NCI-H1048 (cell line): ENCODE measurements around the gene LASP1NB.
"Not testable (repeated sequence)": the region's sequence is repeated elsewhere in the genome, so short reads cannot be mapped to it uniquely, and the experiment has no call there.

ENCODE experiments used
- DNase-seq: peaks from one replicate; lab custom pipeline; 2025; lab: John Stamatoyannopoulos, UW

LASP1NB gene

DNA sequence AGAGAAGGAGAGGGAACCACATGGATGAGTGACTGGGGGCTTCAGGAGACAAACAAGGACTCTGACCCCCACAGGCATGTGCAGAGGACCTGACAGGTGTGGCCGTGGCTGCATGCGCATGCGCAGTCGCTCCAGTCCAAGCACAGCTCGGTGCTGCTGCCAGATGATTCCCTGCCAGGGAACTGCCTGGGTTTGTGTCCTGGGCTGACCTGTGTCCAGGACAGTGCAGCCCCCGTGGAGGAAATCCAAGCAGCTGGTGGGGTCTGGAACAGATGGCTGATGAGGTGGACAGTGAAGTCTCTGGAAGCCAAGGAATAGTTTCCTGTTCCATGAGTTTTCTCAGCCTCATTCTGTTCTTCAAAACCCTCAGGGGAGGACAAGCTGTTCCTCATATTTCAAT is 28.2 kb upstream of the LASP1NB start:
- DNase-seq: no peak

DNA sequence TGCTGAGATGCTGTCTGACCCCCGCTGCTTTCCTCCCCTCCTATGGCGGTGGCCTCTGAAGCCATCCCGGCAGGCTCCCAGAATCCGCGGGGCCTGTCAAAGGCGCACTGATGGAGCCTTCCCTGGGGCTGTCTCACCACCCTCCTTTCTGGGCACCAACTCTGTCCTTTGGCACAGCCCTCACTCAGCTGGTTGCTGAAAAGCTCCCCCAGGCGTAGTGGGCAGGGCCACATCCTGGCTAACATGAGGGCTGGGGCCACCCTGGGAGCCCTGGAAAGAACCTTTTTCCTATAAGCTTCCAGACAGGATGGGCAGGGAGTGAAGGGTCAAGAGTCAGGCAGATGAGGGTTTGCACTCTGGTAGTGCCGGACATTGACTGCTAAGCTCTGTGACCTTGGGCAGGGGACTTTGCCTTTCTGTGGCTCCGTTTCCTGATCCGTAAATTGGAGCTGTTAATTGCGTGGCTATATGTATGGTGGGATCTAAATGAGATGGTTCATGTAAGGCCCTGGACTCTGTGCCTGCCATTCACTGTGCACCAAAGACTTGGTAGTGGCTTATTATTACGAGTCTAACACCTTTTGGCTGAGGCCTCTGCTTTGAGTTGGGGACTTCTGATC is 27.6 kb upstream of the LASP1NB start:
- no peak for DNase-seq

DNA sequence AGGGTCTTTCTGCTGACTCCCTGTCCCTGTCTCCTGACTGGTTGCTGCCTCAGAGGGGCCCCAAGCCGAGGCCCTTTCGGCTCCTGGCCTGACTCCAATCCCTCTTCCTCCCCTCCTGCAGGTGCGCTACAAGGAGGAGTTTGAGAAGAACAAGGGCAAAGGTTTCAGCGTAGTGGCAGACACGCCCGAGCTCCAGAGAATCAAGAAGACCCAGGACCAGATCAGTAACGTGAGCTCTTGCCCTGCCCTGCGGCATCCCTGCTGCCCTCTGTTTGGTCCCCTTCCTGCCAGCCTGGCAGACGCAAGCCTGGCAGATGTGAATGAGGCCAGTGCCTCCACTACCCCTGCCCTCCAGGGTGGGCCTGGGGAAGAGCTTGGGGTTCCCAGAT is 27.1 kb upstream of the LASP1NB start:
- no peak for DNase-seq

DNA sequence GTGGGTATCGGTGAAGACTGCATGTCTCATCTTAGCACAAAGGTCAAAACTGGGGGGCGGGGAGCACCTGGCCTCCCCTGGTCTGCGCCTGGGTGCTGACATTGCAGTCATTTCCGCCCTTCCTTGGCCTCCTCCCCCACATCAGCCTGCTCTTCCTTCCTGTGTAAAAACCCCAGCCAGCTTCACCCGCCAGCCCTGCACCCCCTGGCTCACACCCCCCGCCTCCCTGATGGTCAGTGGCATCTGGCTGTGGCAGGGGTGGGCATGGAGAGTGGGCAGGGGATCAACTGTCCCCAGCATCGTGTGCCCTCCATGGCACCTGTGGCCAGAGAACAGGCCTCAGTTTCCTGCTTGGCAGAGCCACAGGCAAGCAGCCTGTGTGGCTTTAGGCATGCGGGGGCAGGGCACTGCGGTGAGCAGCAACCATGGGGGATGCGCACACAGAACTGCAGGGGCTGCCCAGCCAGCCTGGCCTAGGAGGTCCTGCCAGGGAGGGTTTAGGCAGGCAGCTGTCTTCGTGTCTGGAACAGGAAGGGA is 26.5 kb upstream of the LASP1NB start:
- no peak for DNase-seq

DNA sequence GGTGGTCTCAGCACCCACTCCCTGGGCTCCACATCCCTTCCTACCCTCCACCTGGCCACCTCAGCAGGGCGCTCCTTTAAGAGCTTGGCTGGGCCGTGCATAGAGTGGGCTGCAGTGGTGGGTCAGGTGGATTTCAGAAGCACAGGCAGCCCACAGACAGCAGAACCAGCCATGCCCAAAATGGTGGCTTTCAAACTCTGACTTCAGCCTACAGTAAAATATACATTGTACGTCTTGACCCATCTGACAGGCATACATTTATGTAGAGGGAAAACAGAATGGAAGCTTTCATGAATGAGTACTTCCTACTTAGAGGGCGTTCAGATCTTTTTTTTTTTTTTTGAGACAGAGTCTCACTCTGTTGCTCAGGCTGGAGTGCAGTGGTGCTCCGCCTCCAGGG is 26.0 kb upstream of the LASP1NB start:
- DNase-seq: no peak

DNA sequence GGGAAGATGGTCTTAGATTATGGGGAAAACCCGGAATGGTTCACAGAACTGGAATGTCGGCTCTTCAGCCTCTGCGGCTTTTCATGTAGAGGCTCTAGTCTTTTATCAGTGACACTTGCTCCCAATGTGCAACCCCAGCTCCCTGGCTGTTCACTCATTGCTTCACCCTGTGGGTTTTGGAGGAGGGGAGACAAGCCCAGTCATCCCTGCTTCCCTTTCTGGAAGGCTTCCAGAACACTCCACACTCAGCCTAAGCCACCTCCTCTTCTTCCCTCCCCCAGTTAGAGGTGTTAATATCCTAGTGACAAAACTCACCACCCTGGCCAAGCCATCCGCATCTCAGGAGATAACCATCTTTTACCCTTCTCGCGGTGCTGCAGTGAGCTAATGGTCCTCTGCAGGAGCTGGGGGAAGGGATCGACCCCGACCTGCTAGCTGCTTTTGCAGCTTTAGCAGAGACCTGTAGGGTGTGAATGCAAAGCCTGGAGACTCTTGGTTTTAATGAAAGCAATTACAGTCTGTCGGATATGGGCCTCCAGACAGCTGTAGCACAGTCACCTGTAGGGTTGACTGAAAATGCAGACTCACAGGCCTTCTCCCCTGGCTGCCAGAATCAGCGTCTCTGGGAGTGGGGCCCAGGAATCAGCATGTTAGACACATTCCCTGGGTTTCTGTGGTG is 24.3 kb upstream of the LASP1NB start:
- DNase-seq: no peak

DNA sequence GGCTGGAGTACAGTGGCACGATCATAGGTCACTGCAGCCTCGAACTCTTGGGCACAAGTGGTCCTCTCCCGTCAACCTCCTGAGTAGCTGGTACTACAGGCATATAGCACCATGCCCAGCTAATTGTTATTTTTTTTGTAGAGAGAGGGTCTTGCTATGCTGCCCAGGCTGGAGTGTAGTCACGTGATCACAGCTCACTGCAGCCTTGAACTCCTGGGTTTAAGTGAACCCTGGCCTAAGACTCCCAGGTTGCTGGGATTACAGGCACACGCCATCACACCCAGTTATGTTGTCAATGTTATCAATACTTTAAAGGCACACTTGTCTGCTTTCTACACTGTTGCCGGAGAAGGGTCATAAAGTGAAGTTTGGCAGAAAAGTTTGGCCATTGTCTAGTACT is 22.0 kb upstream of the LASP1NB start:
- no peak for DNase-seq

DNA sequence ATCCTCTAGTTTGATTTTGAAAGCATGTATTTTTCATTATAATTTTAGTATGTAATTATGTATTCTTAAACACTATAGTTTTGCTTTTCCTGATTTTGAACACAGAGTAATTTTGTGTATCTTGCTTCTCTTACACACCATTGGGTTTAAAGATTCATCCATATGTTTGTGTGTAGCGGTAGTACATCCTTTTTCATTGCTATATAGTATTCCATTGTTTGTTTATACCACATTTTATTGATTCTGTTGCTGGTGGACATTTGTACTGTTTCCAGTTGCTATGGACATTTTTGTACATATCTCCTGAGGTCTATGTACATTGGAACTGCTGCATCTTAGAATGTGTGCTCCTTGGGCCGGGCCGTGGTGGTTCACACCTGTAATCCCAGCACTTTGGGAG is 20.5 kb upstream of the LASP1NB start:
- DNase-seq: no peak

DNA sequence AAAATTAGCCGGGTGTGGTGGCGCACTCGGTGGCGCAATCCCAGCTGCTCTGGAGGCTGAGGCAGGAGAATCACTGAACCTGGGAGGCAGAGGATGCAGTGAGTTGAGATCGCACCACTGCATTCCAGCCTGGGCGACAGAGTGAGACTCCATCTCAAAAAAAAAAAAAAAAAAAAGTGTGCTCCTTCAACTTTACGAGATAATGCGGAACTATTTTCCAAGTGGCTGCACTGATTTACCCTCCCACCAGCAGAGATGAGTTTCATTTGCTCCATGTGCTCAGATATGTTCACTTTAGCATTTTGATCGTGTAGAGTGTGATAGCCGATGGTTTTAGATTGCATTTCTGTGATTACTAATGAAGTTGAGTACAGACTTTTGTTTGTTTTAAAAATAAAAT is 20.0 kb upstream of the LASP1NB start:
- DNase-seq: no peak

DNA sequence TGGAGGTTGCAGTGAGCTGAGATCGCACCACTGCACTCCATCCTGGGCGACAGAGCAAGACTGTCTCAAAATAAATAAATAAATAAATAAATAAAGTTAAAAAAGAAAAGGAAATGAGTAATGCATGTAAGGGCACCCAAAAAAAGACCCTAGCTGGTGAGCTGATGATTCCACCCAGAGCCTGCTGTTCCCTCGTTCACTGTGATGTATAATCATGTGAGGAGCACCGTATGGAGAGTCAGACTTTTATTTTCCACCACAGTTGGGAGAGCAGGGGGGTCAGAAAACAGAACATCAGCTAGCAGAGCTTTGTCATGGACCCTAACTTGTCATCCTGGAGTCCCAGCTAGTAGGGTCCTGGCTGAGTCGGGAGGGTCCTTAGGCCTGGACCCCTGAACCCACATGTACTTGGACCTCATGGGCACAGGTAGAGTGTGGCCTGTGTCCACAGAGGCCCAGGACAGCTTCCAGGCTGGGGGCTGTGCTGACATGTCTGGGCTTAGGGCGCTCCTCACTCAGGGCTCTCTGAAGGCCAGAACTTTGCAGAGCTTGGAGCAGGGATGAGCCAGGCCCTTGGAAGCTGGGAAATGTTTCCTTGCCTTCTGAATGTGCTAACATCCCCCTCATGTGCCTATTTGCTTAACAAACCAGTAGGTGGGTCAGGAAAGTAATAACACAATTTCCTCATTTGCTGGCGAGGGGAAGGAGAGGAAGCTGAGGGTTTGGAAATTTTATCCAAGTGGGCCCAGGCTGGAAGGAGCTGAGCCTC is 18.8 kb upstream of the LASP1NB start:
- no peak for DNase-seq

DNA sequence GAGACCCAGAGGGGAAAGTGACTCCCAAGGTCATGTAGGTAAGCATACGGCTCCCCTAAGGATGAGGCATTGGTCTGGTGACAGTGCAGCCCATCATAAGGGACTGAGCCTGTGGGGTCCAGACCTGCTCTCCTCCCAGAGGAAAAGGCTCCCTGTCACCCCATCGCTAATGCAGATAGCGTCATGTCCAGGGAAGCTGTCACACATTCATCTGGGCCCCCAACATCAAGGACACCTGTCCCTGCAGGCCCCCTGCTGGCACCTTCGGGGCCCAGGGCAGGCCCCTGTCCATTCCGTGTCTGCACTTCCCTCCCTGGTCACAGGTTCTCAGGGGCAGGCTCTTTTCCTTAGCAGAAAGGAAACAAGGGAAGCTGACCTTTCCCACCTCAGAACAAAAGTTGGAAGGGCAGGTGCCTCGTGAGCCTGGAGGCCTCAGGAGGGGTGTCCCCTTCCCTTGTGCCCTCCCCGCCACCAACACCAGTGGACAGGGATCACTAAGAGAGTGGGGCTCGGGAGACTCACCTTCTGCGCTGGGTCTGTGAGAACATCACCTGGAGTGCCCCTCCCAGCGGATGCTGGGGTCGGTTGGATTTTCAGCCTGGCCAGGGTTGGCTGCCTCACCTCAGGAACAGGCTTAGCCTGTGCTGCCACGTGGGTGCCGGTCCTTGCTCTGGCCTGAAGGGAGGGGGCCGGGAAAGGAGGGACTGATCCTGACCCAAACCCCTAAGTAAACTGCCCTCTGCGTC is 17.3 kb upstream of the LASP1NB start:
- DNase-seq: no peak

DNA sequence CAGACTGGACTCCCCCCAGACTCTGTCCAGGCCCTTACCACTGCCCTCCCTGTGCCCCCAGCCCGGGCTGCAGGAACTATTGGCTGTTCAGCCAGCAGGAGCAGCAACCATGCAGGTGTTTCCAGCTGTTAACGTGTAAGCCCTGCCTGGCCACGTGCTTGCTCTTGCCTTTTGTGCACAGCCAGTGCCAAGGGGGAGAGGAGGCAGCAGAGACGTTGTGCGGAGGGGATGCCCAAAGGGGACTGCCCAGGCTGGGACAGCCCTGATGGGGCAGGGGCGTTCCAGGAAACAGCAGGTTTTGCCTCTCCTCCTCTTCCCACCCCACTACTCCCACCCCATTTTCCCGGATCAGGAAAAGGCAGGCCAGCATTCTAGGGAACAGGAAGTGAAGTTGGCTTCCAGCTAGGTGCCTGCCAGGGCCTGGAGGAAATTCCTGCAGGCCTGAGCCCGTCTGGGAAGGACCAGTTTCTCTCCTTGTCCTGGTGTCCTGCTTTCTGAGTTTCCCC is 16.7 kb upstream of the LASP1NB start:
- no peak for DNase-seq

DNA sequence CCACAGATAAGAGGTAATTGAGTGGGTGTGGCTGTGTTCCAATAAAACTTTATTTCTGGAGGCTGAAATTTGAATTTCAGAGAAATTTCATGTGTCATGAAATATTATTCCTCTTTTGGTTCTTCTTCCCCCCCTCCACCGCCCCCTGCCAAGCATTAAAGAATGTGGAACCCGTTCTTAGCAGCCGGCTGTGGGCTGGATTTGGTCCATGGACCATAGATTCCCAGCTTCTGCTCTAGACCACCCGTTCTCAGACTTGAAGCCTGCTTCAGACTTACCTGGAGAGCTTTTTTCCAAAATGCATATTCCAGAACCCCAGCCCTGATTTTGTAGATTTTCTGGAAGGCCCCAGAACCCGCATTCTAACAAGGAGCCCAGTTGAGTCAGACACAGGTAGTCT is 15.1 kb upstream of the LASP1NB start:
- DNase-seq: no peak

DNA sequence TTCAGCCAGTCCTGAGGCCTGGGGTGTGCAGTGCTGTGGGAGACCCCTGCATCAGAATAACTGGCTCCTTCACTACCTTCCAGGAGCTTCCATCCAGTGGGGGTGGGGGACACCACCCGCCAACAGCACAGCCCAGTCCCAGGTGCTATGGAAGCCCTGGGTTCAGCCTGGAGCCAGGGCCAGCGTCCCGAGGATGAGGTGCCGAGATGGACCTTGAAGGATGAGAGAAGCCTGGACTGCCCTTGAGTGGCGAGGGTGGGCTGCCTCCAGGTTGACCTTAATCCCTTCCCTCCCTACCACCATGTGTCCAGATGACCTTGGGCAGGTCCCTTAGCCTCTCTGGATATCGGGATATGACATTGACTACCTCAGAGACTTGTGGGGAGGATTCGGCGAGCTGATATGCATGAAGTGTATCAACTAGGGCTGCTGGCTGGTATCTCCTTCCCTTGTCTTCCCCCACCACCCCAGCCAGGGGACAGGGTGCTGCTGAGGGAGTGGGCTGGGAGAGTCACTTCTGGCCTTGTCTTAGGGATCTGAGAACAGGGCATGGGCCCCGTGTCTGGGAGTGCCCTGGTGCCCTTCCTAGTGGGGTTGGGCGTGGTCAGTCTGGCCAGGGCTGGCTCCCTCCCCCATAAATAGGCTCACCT is 14.2 kb upstream of the LASP1NB start:
- DNase-seq: no peak

DNA sequence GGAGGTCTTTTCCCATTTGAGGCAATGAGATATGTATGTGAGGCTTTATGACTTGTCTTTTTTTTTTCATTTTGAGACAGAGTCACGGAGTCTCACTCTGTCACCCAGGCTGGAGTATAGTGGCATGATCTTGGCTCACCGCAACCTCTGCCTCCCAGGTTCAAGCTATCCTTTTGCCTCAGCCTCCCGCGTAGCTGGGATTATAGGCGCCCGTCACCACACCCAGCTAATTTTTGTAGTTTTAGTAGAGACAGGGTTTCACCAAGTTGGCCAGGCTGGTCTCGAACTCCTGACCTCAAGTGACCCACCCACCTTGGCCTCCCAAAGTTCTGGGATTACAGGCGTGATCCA is 13.7 kb upstream of the LASP1NB start:
- DNase-seq: not testable (repeated sequence)

DNA sequence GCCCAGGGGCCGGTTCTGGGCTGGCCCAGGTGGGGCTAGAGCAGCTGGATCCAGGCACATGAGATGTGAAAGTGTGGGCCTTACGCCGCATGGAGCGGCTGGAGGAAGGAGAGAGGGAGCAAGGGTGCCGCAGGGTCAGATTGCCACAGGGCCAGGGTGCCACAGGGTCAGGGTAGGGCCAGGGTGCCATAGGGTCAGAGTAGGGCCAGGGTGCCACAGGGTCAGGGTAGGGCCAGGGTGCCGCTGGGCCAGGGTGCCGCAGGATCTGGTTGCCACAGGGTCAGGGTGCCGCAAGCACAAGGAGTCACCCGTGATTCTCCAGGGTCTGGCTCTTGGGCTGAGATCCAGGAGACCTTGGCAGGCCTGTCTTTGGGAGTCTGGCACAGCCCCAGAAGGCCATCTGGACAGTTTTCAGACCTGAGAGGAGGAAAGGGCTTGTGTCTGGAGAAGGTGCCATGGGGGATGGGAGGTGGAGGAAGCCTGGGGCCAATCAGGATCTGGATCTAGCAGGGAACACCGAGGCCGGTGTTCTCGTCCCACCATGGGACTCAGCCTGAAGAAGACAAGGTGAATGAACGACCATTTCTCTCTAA is 13.1 kb upstream of the LASP1NB start:
- no peak for DNase-seq

DNA sequence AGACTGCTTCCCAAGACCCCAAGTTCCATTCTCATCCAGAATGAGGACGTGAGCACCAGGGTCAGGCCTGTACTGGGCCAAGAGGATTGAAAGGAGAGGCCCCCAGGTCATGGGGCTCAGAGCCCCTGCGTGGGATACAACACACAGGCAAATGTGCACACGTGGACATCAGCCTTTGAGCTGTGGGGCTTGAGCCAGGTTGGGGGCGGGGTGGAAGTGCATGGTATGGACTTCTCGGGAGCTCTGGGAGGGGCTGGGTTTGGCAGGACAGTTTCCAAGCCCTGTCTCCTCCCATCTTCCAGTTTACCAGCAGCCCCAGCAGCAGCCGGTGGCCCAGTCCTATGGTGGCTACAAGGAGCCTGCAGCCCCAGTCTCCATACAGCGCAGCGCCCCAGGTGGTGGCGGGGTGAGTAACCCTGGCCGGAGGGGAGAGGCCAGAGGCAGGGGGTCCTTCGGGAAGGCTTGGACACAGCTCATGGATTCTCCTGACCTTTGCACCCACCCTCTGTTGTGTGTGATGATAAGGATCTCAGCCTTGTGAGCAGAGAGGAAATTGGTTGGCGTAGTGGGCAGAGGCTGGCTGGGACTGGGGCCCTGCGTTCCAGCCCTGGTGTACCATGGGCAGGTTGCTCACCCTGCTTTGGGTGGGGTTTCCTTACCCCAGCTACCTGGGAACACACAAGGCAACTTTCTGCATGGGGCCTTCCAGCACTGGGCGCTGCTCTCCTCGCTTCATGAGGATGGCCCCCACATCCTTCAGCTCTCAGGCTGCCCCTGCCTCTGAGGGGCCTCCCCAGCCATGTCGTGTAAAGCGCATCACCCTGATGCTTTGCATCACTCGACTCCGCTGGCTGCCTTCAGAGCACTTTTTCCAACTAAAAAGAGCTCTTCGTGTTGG is 10.4 kb upstream of the LASP1NB start:
- DNase-seq: no peak

DNA sequence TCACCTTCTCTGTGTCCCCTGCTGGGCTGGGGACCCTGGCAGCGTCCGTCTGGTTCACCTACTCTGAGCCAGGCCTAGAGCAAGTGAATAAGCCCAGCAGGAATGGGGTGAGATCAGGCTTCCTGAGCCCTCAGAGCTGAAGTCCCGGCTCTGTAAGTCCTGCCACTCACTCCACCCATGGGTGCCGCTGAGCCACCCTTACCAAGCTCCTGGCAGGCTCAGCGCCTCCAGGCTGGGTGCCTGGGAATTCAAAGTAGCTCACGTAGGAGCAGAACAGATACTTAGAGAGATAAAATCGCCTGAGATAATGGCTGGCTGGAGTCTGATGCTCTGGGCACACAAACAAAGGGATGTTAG is 9.8 kb upstream of the LASP1NB start:
- DNase-seq: no peak

DNA sequence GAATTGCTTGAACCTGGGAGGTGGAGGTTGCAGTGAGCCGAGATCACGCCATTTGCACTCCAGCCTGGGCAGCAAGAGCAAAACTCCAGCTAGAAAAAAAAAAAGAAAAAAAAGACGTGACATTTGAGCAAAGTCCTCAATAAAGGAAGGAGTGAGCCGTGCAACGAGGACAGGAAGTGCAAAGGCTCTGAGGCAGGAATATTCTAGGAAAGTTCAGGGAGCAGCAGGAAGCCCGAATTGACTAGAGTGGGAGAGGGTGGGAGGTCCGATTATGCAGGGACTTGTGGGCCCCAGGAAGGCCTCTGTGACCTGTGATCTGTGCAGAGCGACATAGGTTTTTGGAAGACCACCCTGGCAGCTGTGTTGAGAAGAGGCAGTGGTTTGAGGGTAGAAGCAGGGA is 8.6 kb upstream of the LASP1NB start:
- DNase-seq: no peak

DNA sequence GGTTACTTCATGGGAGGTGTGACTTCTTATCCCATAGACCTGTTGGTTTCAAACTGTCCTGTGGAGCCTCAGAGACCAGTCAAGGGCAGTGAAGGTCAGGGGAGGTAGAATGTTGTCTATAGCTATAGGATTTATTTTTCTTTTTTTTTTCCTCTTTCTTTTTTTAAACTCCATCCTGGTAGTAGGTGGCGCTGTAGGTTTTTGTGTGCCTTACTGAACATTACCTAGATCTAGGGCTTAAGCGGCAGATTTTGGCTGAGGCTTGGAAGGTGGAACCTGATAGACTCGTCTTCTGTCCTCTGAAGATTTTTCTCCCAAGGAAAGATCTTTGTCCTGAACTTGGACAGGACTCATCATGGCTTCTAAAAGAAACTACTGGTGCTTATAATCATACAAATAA is 8.2 kb upstream of the LASP1NB start:
- no peak for DNase-seq
